GM19351 (cell line): ENCODE results near the gene TMC3.

Source experiments
- ATAC-seq: cut with Tn5 transposase; IDR thresholded peaks from one replicate; pipeline ENCODE4 v1.9.1; 2021; ENCODE audit warnings: mild to moderate bottlenecking, moderate library complexity; ENCODE audit not compliant: unreplicated experiment

The TMC3 gene

DNA sequence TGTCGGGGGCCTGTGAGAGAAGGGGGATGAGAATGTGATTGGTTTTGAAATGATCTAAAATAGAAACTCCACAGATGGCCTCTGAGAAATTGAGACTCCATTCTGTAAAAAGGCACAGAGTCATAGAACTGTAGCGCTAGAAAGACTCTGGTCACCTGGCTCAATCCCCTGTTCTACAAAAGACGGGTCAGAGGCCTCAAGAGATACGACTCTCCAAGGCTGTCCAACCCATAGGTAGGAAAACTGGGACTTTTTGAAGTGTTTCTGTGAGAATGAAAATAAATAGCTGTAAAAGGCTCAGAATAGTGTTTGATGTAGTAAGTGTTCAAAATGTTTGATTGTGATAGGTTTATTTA is 11.7 kb upstream of the TMC3 start:
- no peak for ATAC-seq

DNA sequence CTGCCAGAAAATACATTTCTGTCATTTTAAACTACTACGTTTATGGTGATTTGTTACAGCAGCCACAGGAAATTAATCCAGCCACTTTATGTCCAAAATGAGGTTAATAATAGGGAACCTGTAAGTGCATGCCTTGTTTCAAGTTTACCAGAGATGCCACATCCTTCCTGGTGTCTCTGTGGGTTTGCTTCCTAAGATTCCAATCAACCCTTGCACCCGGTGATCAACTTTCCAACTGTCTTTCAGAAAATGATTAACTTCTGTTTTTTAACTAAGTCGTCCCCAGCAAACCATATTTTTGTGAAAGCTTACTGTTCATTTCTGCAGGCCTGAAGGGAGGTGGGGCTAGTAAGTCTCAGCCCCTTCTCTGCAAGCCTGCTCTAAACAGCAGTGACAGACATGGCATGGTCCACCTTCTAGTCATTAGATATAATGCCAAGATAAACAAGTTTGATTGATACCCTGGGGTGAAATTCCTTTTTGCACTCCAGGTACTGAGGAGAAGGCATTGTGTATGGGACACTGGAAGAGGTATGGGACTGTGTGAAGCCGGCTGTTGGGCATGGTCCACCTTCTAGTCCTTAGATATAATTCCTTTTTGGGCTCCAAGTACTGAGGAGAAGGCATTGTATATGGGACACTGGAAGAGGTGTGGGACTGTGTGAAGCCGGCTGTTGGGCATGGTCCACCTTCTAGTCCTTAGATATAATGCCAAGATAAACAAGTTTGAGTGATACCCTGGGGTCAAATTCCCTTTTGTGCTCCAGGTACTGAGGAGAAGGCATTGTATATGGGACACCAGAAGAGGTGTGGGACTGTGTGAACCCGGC is 11.1 kb upstream of the TMC3 start:
- ATAC-seq: no peak

DNA sequence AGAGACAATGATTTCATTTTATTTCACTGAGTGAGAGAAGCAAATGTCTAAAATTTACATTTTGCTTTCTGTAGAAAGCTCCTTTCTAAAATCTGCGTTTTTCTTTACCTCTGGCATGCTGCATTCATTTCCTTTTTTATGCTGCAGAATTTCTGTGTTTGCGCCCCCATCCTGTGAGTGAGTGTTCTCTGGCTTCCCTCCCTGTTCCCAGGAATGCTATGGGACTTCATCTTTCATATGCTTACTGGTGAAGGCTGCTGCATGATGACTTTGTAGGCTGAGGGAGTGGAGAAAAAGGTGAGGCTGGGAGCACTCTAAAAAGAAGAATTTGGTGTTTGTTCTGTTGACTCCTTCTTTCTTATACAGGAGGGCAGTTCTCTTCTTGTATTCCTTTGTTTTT is 7.7 kb upstream of the TMC3 start:
- ATAC-seq: no peak

DNA sequence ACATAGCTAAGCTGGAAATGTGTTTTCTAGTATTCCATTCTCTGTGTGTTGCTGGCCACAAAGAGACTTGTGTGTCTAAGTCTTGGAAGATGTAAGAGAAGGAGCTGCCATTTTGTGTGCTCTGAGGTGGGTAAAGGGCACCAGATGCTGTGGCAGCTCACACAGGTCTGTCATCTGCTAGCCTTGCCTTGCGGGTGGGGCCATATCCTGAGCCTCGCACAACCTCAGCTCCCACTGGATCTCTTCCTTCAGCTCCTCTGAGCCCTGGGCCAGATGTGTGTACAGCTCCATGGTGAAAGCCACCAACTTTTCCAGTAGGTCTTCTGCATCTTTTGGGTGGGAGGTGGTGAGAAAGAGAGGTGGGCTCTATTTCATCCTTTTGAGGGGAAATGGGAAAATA is 6.7 kb upstream of the TMC3 start:
- ATAC-seq: no peak

DNA sequence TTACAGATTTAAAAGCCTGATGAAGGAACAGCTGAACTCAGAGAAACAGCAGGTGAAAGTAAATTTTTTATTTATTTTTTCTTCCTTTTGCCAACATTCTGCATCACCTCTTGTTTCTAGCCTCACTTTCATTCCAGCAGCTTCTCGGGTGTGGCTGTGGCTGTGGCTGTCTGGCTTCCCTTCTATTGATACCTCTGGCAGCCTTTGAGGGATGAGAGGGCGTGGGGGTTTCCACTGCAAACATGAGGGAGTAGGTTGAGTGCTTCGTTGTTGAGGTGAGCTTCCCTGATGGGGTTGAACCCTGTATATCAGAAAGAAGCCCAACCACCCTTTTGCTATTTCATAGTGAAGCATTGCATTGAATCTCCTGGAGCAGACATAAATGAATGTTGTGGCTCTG is 6.2 kb upstream of the TMC3 start:
- no peak for ATAC-seq

DNA sequence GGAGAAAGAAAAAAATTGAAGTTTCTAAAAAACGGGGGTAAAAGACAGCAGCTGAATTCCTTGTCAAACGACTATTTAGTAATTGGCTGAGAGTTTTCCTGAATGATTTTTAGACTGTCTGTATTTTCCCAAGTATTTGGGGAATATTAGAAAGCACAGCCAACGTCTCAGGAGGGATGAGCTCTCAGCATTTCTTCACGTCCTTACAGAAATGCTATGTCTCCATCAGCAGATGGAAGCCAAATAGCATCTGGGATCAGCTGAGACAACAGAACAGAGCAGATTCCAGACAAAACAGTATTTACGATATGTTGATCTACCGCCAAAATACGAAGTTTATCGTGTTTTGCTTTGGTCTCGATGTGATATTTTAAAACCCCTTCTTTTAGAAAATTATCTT is 5.3 kb upstream of the TMC3 start:
- ATAC-seq: no peak

DNA sequence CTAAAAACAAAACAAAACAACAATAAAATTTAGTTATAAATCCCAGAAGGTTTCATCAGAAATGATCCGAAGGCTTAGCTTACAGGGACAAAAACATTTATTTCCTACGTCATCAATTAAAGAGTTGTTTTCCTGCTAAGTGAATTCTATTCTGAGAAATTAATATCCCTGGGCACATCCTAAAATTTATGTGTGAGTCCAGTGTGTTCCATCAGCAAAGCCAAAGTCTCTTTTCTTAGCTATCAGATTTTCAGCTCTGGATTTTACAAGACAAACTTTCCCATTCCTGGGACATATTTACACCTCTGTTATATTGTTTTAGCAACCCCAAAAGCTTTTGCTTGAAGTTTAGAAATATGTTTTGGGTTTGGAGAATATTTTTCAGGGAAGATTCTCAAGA is 4.4 kb upstream of the TMC3 start:
- ATAC-seq: no peak

DNA sequence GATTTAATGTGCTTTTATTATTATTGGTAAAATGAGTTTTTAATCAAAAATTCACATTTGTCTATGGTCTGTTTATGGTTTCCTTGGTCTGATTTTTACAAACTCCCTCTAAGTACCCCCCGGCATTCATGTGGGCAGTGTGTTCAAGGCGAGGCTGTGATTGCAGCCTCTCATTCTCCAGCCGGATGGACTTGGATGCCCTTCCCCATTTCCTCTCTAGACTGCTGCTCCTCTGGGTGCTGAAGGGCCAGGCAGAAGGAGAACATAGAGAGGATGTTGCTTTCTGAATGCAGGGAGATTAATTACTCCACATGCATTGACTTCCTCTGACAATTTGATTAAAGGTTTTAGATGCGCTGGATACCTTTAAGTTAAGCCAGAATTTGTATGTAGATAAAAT is 3.9 kb upstream of the TMC3 start:
- ATAC-seq: no peak

DNA sequence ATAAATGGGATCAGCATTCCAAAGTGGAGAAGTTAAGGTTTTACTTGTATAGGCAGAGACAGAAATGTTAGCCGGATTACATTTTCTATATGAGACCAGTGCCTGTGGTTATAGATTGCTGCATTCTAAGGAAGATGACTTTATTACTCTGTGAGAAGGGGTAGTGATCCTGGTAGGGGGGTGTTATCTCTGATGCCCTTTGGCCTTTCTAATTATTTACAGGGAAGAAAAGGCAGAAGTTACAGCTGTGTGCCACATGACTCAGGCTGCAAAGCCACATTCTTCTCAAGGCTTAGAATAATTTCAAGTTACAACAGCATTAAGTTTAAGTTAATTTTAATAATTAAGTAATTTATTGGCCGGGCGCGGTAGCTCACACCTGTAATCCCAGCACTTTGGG is 2.2 kb upstream of the TMC3 start:
- ATAC-seq: no peak

DNA sequence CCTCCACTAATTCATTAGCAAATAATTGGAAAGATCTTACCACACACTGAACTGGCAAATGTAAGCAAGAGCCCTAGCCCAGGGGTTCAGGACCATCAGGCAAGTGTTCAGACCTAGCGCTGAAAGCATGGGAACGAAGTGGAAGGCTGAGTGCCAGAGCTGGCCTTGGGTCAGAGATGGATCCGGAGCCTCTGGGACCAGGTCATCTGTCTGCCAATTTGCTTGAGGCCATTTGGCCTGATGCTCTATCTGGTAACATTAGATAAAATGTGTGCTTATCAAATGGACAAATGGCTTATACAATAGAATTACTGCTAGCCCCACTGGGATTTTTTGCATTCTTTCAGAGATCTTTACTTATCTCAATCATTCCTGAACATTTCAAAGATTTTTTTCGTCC is 1.4 kb upstream of the TMC3 start:
- no peak for ATAC-seq

DNA sequence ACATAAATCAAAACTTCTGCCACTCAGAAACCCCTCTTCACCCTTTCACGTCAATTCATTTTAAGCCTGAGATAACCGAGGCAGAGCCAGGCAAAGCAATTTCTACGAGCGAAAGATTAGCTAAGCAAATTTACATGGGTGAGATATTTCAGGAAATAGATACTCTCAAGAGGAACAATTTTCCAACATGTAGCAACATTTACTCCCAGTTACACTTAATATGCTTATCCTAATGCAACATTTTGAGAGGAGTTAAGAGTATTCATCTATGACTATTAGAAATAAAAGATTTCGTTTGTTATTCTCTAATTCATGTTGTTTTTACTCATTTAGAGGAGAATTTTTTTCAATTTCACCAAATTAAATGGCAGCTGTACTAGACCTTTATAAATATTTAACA is 837 bp downstream of the TMC3 start:
- ATAC-seq: no peak

DNA sequence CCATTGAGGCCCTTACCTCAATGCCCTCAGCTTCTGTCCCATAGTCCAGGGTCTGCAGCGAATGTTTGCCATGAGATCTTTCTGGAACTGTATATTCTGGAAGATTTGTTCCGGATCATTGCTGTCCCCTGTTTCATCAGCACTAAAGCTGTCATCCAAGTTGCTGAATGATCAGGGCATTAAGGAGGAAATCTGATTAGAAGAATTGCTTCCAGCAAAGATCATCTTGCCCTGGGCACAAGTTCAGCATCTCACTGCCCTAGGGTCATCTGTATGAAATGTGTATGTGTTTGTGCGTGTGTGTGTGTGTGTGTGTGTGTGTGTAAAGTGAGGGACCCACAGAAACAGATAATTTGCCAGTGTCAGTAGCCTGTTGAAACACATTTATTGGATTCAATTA is 1.4 kb downstream of the TMC3 start:
- no peak for ATAC-seq

DNA sequence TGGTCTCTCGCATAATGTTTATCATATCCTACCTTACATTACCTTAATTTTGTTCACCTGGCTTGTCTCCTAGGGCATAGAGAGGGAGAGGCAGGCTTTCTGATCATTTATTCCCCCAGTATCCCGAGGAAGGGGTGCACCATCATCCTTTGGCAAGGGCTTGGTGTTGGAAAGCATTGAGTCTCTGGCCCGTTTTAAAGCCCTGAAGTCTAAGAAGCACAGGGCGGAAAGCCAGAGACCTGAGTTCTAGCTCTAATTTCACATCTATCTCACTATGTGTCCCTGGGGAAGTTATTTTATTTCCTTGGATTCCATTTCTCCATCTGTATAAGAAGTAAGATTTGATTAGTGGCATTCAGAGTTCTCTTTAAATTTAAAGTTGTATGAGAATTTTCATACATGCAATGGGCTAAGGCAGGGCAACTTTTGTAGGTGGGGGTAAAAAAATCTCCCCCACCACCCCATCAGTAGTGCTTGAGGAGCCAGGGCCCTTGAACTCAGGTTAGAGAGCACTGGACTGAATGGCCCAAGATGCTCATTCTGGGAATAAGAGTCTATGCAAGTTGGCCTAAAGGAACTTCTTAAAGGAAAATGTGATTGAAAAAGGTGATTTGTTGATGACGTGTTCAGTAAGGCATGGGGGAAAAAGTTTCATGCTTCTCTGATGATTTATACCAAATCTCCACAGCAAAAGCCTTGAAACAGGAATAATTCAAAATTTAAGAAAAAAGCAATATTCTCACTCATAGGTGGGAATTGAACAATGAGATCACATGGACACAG is 10.1 kb downstream of the TMC3 start:
- ATAC-seq: no peak

DNA sequence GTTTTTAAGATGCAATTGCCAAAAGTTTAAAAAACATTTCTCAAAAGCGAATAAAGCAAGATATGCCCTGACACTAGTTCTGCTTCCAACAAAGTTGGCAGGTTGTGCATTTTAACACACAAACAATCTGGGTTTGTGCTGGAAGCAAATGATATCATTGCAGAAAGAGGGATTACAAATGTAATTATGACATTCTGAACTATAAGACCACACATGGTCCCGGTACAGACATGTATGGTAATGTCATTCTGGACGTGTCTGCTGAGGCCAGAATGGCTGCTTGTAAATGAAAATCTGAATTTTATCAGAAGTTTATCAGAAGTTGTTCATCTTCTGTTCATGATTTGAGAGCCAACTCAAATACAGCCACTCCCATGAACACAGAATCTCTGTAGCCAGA is 10.7 kb downstream of the TMC3 start:
- ATAC-seq: no peak

DNA sequence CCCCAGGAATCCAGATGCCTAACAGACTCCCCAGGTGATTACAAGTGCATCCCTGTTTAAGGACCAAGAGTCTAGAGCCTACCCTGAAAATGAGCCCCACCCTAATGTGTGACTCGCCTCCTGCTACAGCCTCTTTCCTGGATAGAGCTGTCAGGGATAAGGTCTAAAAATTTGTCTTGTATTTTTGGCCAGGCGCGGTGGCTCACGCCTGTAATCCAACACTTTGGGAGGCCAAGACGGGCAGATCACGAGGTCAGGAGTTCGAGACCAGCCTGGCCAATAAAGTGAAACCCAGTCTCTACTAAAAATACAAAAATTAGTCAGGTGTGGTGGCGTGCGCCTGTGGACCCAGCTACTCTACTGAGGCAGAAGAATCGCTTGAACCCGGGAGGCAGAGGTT is 11.2 kb downstream of the TMC3 start:
- no peak for ATAC-seq

DNA sequence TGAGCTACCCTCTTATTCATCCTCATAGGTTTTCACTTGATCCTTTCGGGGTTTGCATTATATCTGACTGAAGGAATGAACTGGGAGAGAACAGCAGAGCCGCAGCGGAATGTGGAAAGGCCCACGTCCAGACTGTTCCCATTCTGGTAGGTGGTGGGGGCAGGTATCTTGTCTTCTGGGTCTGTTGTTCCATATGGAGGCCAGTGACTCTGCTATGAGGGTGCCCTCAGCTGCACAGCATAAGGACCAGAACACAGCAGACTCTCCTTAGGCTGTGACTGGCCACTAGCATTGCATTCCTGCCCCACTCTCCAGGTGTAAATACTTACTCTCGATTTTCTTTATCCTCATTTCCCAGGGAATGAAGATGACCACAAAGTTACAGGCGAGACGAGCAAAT is 12.1 kb downstream of the TMC3 start:
- ATAC-seq: no peak

DNA sequence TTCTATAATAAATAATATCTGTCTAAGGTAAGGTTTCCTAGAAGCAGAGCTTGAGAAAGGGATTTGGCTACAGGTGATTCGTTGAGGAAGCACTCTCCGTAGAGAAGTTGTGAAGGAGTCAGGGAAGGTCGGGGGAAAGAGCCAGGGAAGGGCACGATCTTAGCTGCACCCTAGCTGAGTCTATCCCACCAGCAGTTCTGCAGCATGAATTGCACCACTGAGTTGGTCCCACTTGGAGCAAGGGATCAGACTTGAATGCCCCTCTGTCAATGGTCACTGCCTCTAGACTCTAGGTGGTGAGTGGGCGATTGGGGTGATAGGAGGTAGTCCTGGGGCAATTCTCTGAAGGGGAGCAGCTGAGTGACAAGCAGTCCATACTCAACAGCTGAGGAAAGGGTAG is 13.5 kb downstream of the TMC3 start:
- no peak for ATAC-seq

DNA sequence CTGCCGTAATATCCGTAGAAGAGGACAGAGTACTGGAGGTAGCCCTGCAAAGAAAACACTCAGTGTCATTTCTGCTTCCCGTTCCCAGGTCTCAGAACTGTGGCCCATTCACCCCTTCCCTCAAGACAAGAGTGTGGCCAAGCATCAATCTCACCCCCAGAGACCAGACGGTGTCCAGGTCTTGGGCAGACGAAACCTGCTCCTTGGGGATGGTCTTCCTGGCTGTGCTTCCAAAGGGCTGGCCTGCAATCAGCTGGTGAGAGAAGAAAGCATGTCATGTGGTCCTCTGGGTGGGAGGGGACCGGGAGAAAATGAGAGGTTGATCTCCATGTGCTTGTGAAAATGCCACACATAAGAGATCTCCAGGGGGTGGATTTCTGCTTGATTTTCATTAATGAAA is 15.8 kb downstream of the TMC3 start:
- ATAC-seq: no peak

DNA sequence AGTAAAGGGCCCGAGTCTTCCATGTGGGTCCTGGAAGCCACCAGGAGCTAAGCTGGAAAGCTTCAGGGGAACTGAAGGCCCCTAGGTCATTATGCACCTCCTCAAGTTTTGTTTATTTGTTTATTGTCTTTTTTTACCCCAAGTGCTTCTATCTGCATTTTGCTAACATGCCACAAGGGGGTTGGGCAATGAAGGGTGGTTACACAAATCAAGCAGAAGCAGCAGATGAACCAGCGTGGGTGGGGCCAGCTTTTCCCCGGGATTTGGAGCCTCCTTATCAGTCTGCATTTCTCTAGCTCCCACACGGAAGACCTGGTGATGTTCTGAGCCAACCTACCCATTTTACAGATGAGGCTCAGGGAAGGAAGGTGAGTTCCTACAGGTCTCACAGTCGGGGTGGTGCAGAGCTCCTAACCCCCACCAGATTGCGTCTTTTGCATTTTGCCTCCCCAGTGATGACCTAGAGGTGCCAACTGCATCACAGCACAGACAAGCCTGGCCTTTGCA is 16.8 kb downstream of the TMC3 start:
- ATAC-seq: no peak

DNA sequence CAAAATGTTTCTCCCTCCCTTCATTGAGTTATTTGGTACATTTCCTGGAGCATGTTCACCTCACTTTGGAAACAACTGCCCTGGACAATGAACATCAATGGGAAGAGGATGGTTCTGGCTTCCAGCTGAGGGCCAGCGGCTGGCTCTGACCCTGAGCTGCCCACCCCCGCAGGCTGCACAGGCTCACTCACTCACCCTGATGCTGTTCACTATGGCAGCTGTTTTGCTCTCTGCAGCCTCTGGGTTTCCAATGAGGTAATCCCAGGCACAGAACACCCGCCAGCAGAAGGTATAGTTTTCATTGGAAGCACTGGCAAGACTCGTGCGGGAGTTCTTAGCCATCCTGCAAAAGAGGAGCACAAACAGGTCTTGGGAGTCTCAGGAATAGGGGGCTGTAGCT is 17.8 kb downstream of the TMC3 start:
- ATAC-seq: no peak

DNA sequence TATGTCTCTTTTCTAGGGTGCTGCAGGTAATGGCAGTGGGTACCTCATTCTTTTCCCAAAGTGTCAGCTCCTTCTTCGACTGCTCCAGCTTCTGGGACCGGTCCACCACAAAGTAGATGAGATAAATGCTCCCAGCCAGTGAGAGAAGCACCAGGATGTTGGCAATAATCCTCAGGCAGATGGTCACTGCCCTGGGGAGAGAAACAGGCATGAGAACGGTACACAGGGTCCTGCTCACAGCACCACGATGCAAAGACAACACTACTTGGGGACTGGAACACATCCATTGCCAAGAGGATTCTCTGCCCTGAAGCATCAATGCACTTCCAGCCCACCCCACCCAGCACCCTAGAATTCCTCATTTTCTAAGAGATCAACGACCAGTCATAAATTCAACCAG is 22.4 kb downstream of the TMC3 start:
- ATAC-seq: no peak

DNA sequence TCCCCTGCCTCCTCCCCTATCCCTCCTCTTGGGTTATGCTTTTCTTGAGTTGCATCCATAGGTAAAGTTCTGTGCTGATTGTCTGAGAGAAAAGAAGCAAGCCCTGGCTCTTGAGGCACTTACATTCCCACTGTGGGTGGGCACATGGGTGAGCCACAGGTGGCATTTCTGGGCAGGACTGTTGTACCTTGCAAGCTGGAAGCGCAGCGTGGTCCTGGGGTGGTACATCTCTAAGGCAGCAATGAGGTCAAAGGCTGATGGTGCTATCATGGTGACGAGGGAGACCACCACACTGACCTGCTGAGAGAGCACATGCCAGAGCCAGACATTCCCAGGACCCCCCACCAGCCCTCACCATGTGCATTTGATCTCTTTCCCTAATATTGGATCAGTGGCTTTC is 24.7 kb downstream of the TMC3 start:
- no peak for ATAC-seq
